NT2/D1 (cell line): ENCODE data around the gene LYZL2.

Experiments
- SUZ12 ChIP-seq: IDR thresholded peaks from 2 replicates; pipeline ENCODE4 v1.6.1; 2011; ENCODE audit not compliant: insufficient read length, insufficient read depth; ENCODE audit errors: extremely low read depth
- YY1 ChIP-seq: IDR thresholded peaks from 2 replicates; pipeline ENCODE4 v1.6.1; 2011; ENCODE audit not compliant: insufficient read length, insufficient read depth

DNA sequence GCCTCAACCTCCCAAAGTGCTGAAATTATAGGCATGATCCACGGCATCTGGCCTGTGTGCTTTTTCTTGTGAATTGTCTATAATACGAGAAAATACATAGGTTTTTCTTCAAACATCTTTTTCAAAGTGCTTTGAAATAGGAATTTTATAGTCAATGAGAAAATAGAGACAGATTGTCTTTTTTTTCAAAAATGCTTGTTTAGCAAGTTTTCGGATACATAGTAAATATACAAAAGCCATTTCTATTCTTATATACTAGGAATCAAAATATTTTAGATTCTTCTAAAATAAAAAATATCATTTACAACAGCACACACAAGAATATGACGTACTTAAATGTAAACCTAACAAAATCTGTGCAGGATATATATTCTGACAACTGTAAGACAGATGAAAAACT, 1.6 kb upstream of the LYZL2 start:
- TF ChIP-seq YY1 (no peak), SUZ12 (no peak)
